GM19467 (cell line): Measurements from ENCODE around the gene PPP1R16B.

Experiments
- ATAC-seq: cut with Tn5 transposase; IDR thresholded peaks from one replicate; pipeline ENCODE4 v1.9.1; 2021; ENCODE audit warnings: mild to moderate bottlenecking, moderate library complexity; ENCODE audit not compliant: unreplicated experiment

Gene PPP1R16B

GRCh38 chr20:38825571-38825900 lies 20.0 kb downstream of the PPP1R16B start:
- no peak for ATAC-seq

GRCh38 chr20:38825901-38826625 lies 20.6 kb downstream of the PPP1R16B start:
- no peak for ATAC-seq

DNA sequence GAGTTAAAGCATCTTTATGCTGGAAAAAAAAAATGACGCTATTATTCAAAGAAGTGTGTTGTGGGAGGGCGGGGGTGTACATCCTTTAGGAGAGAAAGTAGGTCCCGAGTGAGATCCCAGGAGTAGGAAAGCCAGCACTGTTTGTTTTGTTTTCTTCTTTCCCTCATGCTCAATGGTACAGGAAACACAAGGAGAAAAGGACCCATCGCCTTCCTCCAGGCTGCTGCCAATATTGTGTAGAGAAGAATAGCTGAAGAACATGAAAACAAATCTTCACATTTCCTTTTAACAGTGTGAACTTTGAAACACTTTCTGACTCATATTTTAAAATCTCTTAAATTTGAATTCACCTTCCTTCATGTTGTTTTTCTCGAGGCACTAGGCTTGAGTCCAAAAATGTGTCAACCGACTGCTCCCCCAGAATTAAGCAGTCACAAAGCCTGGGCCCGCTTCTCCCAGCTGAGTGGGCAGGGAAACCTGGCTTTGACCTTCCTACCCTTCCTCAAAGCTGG lies 22.3 kb downstream of the PPP1R16B start:
- no peak for ATAC-seq

DNA sequence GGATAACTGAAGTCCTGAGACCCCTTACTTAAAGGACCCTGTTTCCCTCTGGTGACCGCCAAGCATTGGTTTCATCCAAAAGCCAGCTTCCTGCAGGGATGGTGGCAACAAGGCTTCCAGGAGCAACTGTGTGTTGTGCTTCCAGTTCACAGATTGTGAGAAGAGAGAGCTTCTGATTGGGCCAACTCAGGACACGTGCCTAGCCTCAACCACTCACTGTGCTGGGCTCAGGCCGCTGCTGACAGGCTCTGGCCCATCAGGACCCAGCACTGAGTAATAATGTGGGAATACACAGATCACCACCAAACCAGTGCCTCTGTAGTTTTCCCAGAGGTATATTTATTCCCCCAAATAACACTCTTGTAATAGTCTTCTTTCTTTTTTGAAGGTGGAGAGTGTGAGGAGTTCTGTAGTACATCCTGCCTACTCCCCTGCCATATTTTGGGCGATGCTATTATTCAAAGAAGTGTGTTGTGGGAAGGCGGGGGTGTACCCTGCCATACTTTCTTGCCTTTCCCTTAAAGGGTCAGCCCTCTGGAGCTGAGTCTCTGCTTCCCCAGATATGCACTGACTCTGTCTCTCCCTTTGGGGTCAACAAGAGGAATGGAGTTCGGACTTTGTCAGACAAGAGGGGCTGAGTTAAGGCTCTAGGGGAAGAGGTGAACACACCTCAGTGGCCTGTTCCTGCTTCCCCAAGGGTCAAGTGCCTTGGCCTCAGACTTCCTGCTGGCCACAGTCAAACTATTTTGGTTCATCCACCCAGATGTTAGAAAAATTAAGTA lies 23.2 kb downstream of the PPP1R16B start:
- no peak for ATAC-seq

DNA sequence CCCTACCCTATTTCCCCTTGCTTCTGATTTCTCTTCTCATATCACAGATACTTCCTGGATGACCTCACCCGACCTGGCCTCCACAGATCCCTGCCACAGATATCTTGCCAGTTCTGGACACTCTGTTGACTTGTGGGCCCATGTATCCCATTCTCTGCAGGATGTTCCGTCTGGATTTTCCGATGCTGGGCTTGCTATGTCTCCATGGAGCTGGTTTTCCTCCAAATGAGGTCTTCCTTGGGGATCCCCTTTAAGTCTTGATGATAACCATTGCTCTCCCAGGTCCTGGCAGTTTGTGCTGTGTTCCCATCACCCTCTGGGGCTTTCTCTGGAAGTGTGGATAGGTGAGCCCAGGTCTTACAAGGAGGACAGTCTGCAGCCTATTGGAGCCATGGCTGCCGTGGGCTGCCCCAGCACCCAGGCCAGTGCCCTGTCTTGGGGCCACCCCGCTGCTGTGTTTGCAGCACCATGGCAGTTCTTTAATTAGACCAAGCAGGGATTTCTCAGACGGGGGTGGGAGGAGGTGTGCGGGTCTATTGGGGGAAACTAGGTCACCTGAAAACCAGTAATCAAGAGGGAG lies 23.9 kb downstream of the PPP1R16B start:
- ATAC-seq, result no peak

GRCh38 chr20:38830356-38830755 lies 24.9 kb downstream of the PPP1R16B start:
- no peak for ATAC-seq

- ATAC-seq, result no peak
Observed at GRCh38 chr20:38831049-38831691, 25.7 kb downstream of the PPP1R16B start.

- no peak for ATAC-seq
Observed at GRCh38 chr20:38831995-38832620, 26.6 kb downstream of the PPP1R16B start.

- no peak for ATAC-seq
Observed at GRCh38 chr20:38833154-38833856, 27.8 kb downstream of the PPP1R16B start.

DNA sequence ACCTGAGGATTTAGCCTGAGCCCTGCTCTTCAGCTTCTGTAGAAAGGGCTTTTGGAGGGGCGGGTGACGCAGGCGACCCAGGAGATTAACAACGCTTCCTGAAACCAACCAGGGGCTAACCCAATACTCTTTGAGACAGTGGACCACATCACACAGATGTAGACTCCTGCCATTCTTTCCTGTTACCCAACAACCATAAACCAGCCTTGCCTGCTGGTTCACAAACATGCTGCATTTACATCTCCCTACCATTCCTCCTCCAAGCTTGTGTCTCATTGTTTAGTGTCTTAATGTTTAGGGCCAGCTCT lies 28.3 kb downstream of the PPP1R16B start:
- no peak for ATAC-seq

DNA sequence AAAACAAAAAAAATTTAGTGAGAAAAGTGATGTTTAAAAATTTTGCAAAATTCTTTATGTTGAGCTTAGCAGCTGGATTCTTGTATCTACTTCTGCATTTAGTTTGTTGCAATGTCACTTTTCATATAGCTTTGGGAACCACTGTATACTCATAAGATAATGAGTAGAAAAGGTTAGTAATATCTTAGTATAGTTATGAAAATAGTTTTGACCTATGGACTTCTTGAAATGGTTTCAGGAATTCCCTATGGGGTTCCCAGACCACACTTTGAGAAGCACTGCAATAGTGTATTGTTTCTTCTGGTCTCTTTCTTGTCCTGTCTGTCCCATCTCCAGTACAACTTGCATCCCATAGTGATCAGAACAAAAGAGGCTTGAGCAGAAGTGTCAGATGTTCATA lies 29.4 kb downstream of the PPP1R16B start:
- ATAC-seq, result no peak

GRCh38 chr20:38835792-38836191 lies 30.3 kb downstream of the PPP1R16B start:
- no peak for ATAC-seq

- no peak for ATAC-seq
Observed at GRCh38 chr20:38836991-38837390, 31.5 kb downstream of the PPP1R16B start.

GRCh38 chr20:38838326-38838725 lies 32.8 kb downstream of the PPP1R16B start:
- ATAC-seq, result no peak

GRCh38 chr20:38839563-38839962 lies 34.1 kb downstream of the PPP1R16B start:
- ATAC-seq, result no peak

DNA sequence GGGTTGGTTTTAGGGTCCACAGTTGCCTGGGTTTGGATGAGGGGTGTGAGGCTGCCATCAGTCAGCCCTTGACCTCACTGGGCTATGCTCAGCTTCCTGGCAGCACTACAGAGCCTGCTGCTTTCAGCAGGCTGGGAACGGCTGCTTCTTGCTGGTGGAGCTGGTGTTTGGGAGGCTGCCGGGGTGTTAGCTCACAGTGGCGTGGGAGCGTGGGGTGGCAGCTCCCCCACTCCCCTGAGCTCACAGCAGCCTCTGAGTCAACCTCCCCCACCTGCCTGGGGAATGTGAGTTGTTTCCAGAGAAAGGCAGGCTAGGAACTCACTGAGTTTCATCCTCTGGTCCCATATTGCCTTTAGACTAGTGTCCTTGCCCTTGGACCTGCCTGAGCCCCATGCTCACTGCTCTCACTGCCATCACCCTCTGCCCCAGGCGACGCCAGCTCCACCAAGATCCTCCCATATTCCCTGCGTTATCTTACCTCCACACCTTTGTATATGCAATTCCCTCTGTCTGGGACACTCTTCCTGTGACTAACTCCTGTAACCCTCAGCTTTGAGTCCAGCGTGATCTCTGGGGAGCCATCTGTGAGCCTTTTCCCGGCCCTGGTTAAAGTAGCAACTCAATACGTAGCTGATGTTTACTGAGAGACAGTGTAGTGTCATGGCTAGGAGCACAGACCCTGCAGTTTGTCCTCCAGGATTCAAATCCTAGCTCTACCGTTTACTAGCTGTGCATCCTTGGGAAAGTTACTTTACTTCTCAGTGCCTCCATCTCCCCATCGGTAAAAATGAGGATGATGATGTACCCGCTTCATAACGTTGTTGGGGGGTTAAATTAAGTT lies 34.8 kb downstream of the PPP1R16B start:
- no peak for ATAC-seq

DNA sequence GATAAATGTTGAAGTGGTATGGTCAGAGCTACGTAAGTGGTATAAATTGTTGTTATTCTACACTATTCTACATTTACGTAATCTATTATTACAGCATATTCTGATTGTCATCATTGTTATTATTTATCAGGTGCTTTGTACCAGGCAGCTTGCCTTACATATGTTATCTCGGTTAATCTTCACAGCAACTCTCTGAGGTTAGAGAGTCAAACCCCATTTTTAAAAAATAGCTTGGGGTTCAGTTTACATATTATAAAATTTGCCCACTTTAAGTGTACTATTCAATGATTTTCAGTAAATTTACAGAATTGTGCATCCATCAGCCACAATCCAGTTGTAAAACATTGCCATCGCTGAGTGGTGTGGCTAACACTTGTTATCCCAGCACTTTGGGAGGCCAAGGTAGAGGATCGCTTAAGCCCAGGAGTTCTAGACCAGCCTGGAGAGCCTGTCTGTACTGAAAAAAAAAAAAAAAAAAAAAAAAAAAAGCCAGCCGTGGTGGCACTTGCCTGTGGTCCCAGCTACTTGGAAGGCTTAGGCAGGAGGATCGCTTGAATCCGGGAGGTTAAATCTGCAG lies 35.5 kb downstream of the PPP1R16B start:
- ATAC-seq, result no peak

DNA sequence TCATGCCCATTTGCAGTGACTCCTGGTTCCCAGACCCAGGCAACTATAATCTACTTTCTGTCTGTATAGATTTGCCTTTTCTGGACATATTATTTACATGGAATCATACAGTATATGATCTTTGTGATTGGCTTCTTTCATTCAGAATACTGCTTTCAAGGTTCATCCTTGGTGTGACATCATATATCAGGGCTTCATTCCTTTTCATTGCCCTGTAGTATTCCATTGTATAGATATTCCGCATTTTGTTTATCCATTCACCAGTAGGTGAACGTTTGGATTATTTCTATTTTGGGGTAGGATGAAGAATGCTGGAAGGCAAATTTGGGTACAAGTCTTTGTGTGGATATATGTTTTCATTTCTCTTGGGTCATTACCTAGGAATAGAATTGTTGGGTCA lies 36.1 kb downstream of the PPP1R16B start:
- ATAC-seq, result no peak

GRCh38 chr20:38842026-38842425 lies 36.5 kb downstream of the PPP1R16B start:
- peak; percentile 25 for ATAC-seq
